ENCODE measurements around the gene MED9. TPM values are rescaled to one million over a fixed set of nuclear protein-coding genes. Genes with fewer than 3 reads are reported as not detected.

Gene MED9
- total RNA-seq, 2 experiments from 2014 or later, result 21.8 to 27.5 TPM

DNA sequence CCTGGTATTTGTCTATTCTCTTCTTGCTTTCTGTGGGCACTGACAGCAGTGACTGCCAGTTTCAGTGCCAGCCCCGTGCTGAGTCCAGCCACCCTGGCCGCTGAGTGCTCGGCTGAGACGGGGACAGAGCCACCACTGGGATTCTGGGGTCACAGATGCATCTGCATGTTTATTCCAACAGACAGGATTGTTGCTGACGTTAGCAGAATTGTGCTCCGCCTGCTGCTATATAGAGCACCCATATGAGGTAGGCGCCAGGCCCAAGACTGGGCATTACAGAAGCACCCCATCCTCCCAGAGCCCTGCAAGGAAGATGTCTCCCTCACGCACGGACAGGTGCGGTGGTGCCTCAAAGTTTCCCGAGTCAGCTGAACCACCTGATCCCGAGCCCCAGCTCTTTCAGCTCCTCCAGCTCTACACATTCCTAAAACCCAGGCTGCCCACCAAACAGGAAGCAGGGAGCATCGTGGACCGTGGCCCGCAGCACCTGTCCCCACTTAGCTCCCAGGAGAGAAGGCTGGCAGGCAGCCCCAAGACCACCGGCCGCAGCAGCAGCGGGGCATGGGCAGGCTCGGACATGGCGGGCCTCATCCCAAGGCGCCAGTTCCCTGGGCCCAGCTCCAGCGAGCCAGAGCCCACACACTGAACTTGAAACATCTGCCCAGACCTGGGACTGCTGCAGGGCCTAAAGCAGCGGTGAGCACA, 64.3 kb downstream of the MED9 start:
- no peak overlapping the region for H3K4me2 ChIP-seq (ENCODE audit: low read length)
- H3K4me3 ChIP-seq (ENCODE audit: low read depth, low read length, poor library complexity, severe bottlenecking), result no peak overlapping the region
- H3K9me3 ChIP-seq (ENCODE audit: low read length), result no peaks in the 10 kb centered on the region
- ChIA-PET CTCF (ENCODE audit: unreplicated experiment) (interaction anchor here (0.6 kb wide), 1 partner anchor 18 kb away, joined by 3 read pairs; no protein-coding TSS in a partner anchor), POLR2A (interaction anchor here (0.7 kb wide), 1 partner anchor 126 kb away, joined by 3 read pairs; no protein-coding TSS in a partner anchor)
- DNase-seq (ENCODE audit: low spot score), result no peak
- TF ChIP-seq, protein P1, sequence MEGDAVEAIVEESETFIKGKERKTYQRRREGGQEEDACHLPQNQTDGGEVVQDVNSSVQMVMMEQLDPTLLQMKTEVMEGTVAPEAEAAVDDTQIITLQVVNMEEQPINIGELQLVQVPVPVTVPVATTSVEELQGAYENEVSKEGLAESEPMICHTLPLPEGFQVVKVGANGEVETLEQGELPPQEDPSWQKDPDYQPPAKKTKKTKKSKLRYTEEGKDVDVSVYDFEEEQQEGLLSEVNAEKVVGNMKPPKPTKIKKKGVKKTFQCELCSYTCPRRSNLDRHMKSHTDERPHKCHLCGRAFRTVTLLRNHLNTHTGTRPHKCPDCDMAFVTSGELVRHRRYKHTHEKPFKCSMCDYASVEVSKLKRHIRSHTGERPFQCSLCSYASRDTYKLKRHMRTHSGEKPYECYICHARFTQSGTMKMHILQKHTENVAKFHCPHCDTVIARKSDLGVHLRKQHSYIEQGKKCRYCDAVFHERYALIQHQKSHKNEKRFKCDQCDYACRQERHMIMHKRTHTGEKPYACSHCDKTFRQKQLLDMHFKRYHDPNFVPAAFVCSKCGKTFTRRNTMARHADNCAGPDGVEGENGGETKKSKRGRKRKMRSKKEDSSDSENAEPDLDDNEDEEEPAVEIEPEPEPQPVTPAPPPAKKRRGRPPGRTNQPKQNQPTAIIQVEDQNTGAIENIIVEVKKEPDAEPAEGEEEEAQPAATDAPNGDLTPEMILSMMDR (conservative IDR thresholded peaks at IDR 0.05; ENCODE audit: low read length), result no peak
- no peak for TF ChIP-seq EZH2phosphoT487 (IDR thresholded peaks at IDR 0.05; ENCODE audit: borderline replicate concordance, low read depth, low read length)
- BruUV-seq (replicated peaks), result no TSS peak
- H4K20me1 ChIP-seq (ENCODE audit: insufficient read depth, low read length), result no peaks in the 10 kb centered on the region
- no peak overlapping the region for H3K27ac ChIP-seq (ENCODE audit: low read depth, low read length, poor library complexity, severe bottlenecking)
- no peaks in the 10 kb centered on the region for H3K4me1 ChIP-seq (ENCODE audit: insufficient read depth, low read length, poor library complexity, severe bottlenecking)
- H3K9me2 ChIP-seq (ENCODE audit: insufficient read depth, low read length), result no peaks in the 10 kb centered on the region
- H3K36me3 ChIP-seq (ENCODE audit: insufficient read depth, low read length), result no peaks in the 10 kb centered on the region
- intact Hi-C loops (cut with micrococcal nuclease; ENCODE audit: unreplicated experiment), result no loop called here
- no peaks in the 10 kb centered on the region for H3K79me2 ChIP-seq (ENCODE audit: insufficient read depth, low read depth, low read length)
- H2AFZ ChIP-seq (ENCODE audit: low read length), result no peak overlapping the region

DNA sequence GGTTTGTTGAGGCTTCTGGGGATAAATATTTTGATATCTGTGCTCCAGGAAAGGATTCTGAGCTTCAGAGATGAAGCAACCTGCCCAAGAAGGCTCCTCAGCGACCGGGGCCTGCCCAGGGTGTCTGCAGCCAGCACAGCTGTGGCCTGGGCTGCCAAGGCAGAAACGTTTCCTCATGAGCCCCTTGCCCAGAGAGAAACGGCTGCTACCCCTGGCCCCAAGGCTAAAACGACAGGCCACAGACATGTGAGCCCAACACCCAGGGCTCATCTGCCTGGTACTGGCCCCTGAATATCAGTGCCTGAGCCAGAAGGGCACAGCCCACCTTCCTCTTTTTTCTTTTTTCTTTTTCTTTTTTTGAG, 64.8 kb downstream of the MED9 start:
- no peak overlapping the region for H3K4me3 ChIP-seq (ENCODE audit: low read depth, low read length, poor library complexity, severe bottlenecking)
- H3K27ac ChIP-seq (ENCODE audit: low read depth, low read length, poor library complexity, severe bottlenecking), result no peak overlapping the region
- ChIA-PET CTCF (ENCODE audit: unreplicated experiment) (no interaction called here), POLR2A (no interaction called here)
- intact Hi-C loops (cut with micrococcal nuclease; ENCODE audit: unreplicated experiment), result no loop called here
- H2AFZ ChIP-seq (ENCODE audit: low read length), result no peak overlapping the region
- H3K9me3 ChIP-seq (ENCODE audit: low read length), result no peaks in the 10 kb centered on the region
- no peaks in the 10 kb centered on the region for H4K20me1 ChIP-seq (ENCODE audit: insufficient read depth, low read length)
- H3K4me2 ChIP-seq (ENCODE audit: low read length), result no peak overlapping the region
- H3K4me1 ChIP-seq (ENCODE audit: insufficient read depth, low read length, poor library complexity, severe bottlenecking), result no peaks in the 10 kb centered on the region
- no peaks in the 10 kb centered on the region for H3K9me2 ChIP-seq (ENCODE audit: insufficient read depth, low read length)
- no peak for DNase-seq (ENCODE audit: low spot score)
- no peaks in the 10 kb centered on the region for H3K79me2 ChIP-seq (ENCODE audit: insufficient read depth, low read depth, low read length)
- TF ChIP-seq, protein P1 (conservative IDR thresholded peaks at IDR 0.05; ENCODE audit: low read length), result no peak
- TF ChIP-seq EZH2phosphoT487 (IDR thresholded peaks at IDR 0.05; ENCODE audit: borderline replicate concordance, low read depth, low read length), result no peak
- no peaks in the 10 kb centered on the region for H3K36me3 ChIP-seq (ENCODE audit: insufficient read depth, low read length)
- no TSS peak for BruUV-seq (replicated peaks)

Small RNAs within 50 kb of the gene (small RNA-seq; reads per million reads assigned to genes)
- not detected for gene RF00019

Other genes with a start within 250 kb of the MED9 start
- 12.9 and 20.9 TPM in 2 replicates for gene FLCN, start 239.8 kb upstream of the MED9 start, total RNA-seq (2014; rRNA removed; shearing (Covaris generic))
- 18.1 and 20.5 TPM in 2 replicates for gene FLCN, start 239.8 kb upstream of the MED9 start, total RNA-seq (2022)
- 69.4 and 83.9 TPM in 2 replicates for gene COPS3, start 195.8 kb upstream of the MED9 start, total RNA-seq (2014; rRNA removed; shearing (Covaris generic))
- 107 and 113 TPM in 2 replicates for gene COPS3, start 195.8 kb upstream of the MED9 start, total RNA-seq (2022)
- gene NT5M, start 173.6 kb upstream of the MED9 start, total RNA-seq (2014; rRNA removed; shearing (Covaris generic)), result 8.2 and 10.4 TPM in 2 replicates
- 14.0 and 16.2 TPM in 2 replicates for gene NT5M, start 173.6 kb upstream of the MED9 start, total RNA-seq (2022)
- 0.08 and 0.19 TPM in 2 replicates for gene RASD1, start 19.4 kb downstream of the MED9 start, total RNA-seq (2014; rRNA removed; shearing (Covaris generic))
- gene RASD1, start 19.4 kb downstream of the MED9 start, total RNA-seq (2022), result not detected in 2 replicates
- gene PEMT, start 114.7 kb downstream of the MED9 start, total RNA-seq (2014; rRNA removed; shearing (Covaris generic)), result 40.2 and 53.5 TPM in 2 replicates
- 27.3 and 32.8 TPM in 2 replicates for gene PEMT, start 114.7 kb downstream of the MED9 start, total RNA-seq (2022)
- gene RAI1, start 204.5 kb downstream of the MED9 start, total RNA-seq (2014; rRNA removed; shearing (Covaris generic)), result 17.1 and 20.1 TPM in 2 replicates
- gene RAI1, start 204.5 kb downstream of the MED9 start, total RNA-seq (2022), result 49.4 and 54.3 TPM in 2 replicates

Measured in OCI-LY7 (cell line).